Panc1 (cell line): ENCODE data around the gene VIM. TPM values are rescaled to one million over a fixed set of nuclear protein-coding genes. Genes with fewer than 3 reads are reported as not detected.

Source experiments
- ATAC-seq: fragments of 200-7000 bp; cut with Tn5 transposase; 2 replicates; pipeline ENCODE4 v1.9.1; 2020; ENCODE audit warnings: mild to moderate bottlenecking, moderate library complexity
- BruUV-seq: library from RNA; stranded (reverse); fragments of 400-500 nt; replicated peaks from 2 replicates; lab custom pipeline; 2021; lab: Mats Ljungman, UMichigan
- CTCF ChIA-PET: fragments of 300-600 bp; sonication (Branson Sonifier 250); formaldehyde crosslinking; loops from one replicate; lab custom pipeline; 2022; ENCODE audit warnings: antibody characterized with exemption; lab: Charles Lee
- POLR2A ChIA-PET: fragments of 300-600 bp; sonication (Branson Sonifier 250); formaldehyde crosslinking; loops from one replicate; lab custom pipeline; 2022; ENCODE audit warnings: antibody characterized with exemption; lab: Charles Lee
- DNase-seq: peaks from one replicate; pipeline ENCODE4 v3.0.0-alpha.2; 2010; ENCODE audit warnings: low read depth, low spot score
- H3K27ac ChIP-seq: 2 replicates; pipeline ENCODE4 v1.5.1; 2011; ENCODE audit warnings: mild to moderate bottlenecking, low read length, inconsistent platforms
- H3K27me3 ChIP-seq: fragments of 200-500 bp; sonication (Bioruptor generic); 2 replicates; pipeline ENCODE4 v1.6.0; 2014; ENCODE audit warnings: low read length, inconsistent platforms; ENCODE audit not compliant: control insufficient read depth, insufficient read depth
- H3K36me3 ChIP-seq: fragments of 200-500 bp; sonication (Bioruptor generic); 2 replicates; pipeline ENCODE4 v1.5.1; 2014; ENCODE audit warnings: inconsistent platforms, mild to moderate bottlenecking, low read length, moderate library complexity; ENCODE audit not compliant: control insufficient read depth, insufficient read depth
- H3K4me1 ChIP-seq: 2 replicates; pipeline ENCODE4 v1.5.1; 2011; ENCODE audit warnings: inconsistent platforms, mild to moderate bottlenecking, low read length, moderate library complexity; ENCODE audit not compliant: control insufficient read depth, insufficient read depth
- H3K4me3 ChIP-seq, 2 experiments: 2 replicates each; pipeline ENCODE4 v1.5.1; 2011 to 2012; ENCODE audit warnings: low read depth in 2 of 2, low read length in 2 of 2, mild to moderate bottlenecking in 2 of 2, inconsistent platforms in 1 of 2, moderate library complexity in 1 of 2
- H3K9me3 ChIP-seq: fragments of 200-500 bp; sonication (Bioruptor generic); 2 replicates; pipeline ENCODE4 v1.5.1; 2014; ENCODE audit warnings: low read depth, mild to moderate bottlenecking, inconsistent platforms, low read length, moderate library complexity; ENCODE audit not compliant: control insufficient read depth, insufficient read depth
- CTCF ChIP-seq: fragments of 450-650 bp; IDR thresholded peaks from 2 replicates; pipeline ENCODE4 v1.5.1; 2017; ENCODE audit warnings: mild to moderate bottlenecking
- POLR2AphosphoS5 ChIP-seq: IDR thresholded peaks from 2 replicates; pipeline ENCODE4 v1.6.1; 2012; ENCODE audit warnings: mild to moderate bottlenecking, low read depth, low read length, moderate library complexity
- REST ChIP-seq, 2 experiments: IDR thresholded peaks; 2 replicates each; pipeline ENCODE4 v1.6.1; 2011 to 2012; ENCODE audit warnings: low read depth in 2 of 2, control low read depth in 1 of 2, low read length in 1 of 2, mild to moderate bottlenecking in 1 of 2, moderate library complexity in 1 of 2; ENCODE audit not compliant: insufficient read depth in 1 of 2
- SIN3A ChIP-seq: IDR thresholded peaks from 2 replicates; pipeline ENCODE4 v1.6.1; 2012; ENCODE audit warnings: low read depth, mild to moderate bottlenecking, low read length, moderate library complexity, borderline replicate concordance; ENCODE audit not compliant: insufficient read depth
- TCF7L2 ChIP-seq: IDR thresholded peaks from 2 replicates; pipeline ENCODE4 v1.6.1; 2011; ENCODE audit warnings: mild to moderate bottlenecking, low read depth, low read length, inconsistent platforms
- in situ Hi-C: cut with HindIII; loops from 2 replicates; pipeline ENCODE4 v1.10.0; 2016; ENCODE audit warnings: low sequenced_read_pairs, low pct_unique_long_range_greater_than_20kb
- intact Hi-C: fragments of 100-400 bp; cut with micrococcal nuclease; formaldehyde crosslinking; loops from one replicate; pipeline ENCODE4 v1.10.0; 2022; ENCODE audit not compliant: unreplicated experiment
- total RNA-seq: library from RNA; stranded (reverse); gene quantifications from one replicate; pipeline ENCODE4 v1.2.1, GENCODE V29; 2021; ENCODE audit not compliant: unreplicated experiment

Gene VIM
- total RNA-seq, 1 experiment from 2014 or later, result 3,436 TPM

- intact Hi-C loops, result no loop called here
- H3K4me1 ChIP-seq, result peaks cover 19% of the 10 kb centered on the region
- H3K27me3 ChIP-seq, result no peaks in the 10 kb centered on the region
- DNase-seq (no peak), ATAC-seq (no peak)
- H3K9me3 ChIP-seq, result no peaks in the 10 kb centered on the region
- H3K4me3 ChIP-seq, result peak overlapping the region; percentile 52 to 54
- TF ChIP-seq POLR2AphosphoS5, result no peak
- TF ChIP-seq CTCF, result no peak
- TF ChIP-seq SIN3A, result no peak
- no peak for TF ChIP-seq TCF7L2
- TF ChIP-seq REST (IDR thresholded peaks at IDR 0.05; ENCODE audit: insufficient read depth in 1 of 2, low read depth in 2 of 2, low read length in 1 of 2), result no peak
- BruUV-seq, result TSS peak; percentile 90
- ChIA-PET POLR2A (interaction anchor here (0.6 to 1.5 kb wide), 4 partner anchors 14 to 89 kb away, joined by 3 to 6 read pairs (median 4); no protein-coding TSS in a partner anchor), CTCF (no interaction called here)
- in situ Hi-C loops, result no loop called here
- H3K36me3 ChIP-seq, result no peaks in the 10 kb centered on the region
- H3K27ac ChIP-seq, result peak overlapping the region; percentile 99
These were observed 26.3 kb upstream of the VIM start for GRCh38 chr10:17201794-17202116.

- no TSS peak for BruUV-seq
- Histone ChIP-seq H3K27me3 (no peaks in the 10 kb centered on the region), H3K9me3 (no peaks in the 10 kb centered on the region), H3K4me3 (no peak overlapping the region), H3K36me3 (no peaks in the 10 kb centered on the region), H3K27ac (peak overlapping the region; percentile 99), H3K4me1 (peaks cover 25% of the 10 kb centered on the region)
- TF ChIP-seq POLR2AphosphoS5 (no peak), TCF7L2 (no peak), SIN3A (no peak), CTCF (no peak), REST (IDR thresholded peaks at IDR 0.05; ENCODE audit: insufficient read depth in 1 of 2, low read depth in 2 of 2, low read length in 1 of 2) (no peak)
- DNase-seq (no peak), ATAC-seq (no peak)
- intact Hi-C loops (no loop called here), in situ Hi-C loops (no loop called here)
- ChIA-PET POLR2A (no interaction called here), CTCF (interaction anchor here (0.6 kb wide), 1 partner anchor 312 kb away, joined by 3 read pairs; no protein-coding TSS in a partner anchor)
These were observed 25.5 kb upstream of the VIM start for GRCh38 chr10:17202506-17202905.
